Effector memory CD8-positive, alpha-beta T cell (primary cell): Measurements from ENCODE around the gene MSH2.
"Not testable (repeated sequence)": the region's sequence is repeated elsewhere in the genome, so short reads cannot be mapped to it uniquely, and the experiment has no call there.

ENCODE experiments used
- ATAC-seq: fragments of 150-1000 bp; cut with Tn5 transposase; replicated peaks from 2 replicates; pipeline ENCODE4 v1.10.0; 2021; ENCODE audit warnings: mild to moderate bottlenecking, moderate library complexity
- DNase-seq, 3 experiments: peaks; one replicate each; pipeline ENCODE4 v3.0.0; 2021
- H3K27ac Mint-ChIP-seq, 2 donors: one replicate each; pipeline ENCODE4 v1.8.0; 2022; ENCODE audit warnings: mild to moderate bottlenecking in 2 of 2, mixed read lengths in 2 of 2, moderate library complexity in 2 of 2
- H3K27me3 Mint-ChIP-seq, 2 donors: one replicate each; pipeline ENCODE4 v1.8.0; 2022; ENCODE audit warnings: mixed read lengths in 2 of 2
- H3K36me3 Mint-ChIP-seq: one replicate; pipeline ENCODE4 v1.8.0; 2022; ENCODE audit warnings: mild to moderate bottlenecking, moderate library complexity, mixed read lengths; ENCODE audit not compliant: insufficient read depth
- H3K4me1 Mint-ChIP-seq, 2 donors: one replicate each; pipeline ENCODE4 v1.8.0; 2022; ENCODE audit warnings: low read depth in 2 of 2, mixed read lengths in 2 of 2
- H3K4me3 Mint-ChIP-seq, 2 donors: one replicate each; pipeline ENCODE4 v1.8.0; 2022; ENCODE audit warnings: mild to moderate bottlenecking in 2 of 2, mixed read lengths in 2 of 2, moderate library complexity in 2 of 2
- H3K9me3 Mint-ChIP-seq, 2 donors: one replicate each; pipeline ENCODE4 v1.8.0; 2022; ENCODE audit warnings: mixed read lengths in 2 of 2

Gene MSH2

DNA sequence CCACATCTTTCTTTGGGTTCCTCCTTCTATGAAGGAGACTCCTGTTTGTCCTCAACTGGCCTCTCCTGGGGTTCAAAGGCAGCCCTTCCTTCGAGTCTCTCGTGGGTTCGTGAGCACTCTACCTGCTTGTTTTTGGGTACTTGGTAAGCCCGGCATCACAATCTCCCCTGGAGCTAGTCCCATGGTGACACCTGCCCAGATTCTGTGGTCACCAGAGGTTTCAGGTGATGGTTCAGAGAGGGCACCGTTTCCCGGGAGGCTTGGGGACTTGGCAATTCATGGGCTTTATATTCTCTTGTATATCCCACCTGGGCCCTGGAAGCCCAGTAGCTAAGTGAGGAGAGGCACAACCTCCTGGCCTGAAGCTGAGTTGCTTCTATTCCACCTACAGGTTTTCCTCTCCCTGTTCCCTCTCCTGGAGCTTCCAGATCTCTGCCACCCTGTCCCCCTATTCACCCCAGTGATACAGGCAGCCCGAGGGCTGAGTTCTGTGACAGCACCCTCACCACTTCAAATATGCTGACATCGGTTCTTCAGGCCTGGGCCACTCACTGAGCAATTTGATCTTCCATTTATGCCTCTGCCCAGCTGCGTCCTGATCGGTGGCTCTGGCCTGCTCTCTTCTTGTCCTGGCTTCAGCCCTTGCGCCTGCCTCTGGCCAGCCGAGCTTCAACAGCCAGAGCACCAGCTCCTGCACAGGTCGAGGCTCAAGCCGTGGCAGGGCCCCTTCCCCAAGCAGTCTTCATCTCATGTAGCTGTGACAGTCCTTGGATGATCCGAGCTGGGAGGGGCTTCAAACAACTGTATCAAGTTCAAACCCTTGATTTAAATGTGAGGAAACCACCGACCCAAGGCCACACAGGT is 91.5 kb downstream of the MSH2 start:
- DNase-seq (no peak), ATAC-seq (no peak)
- H3K4me3 Mint-ChIP-seq: no peak overlapping the region
- peaks cover 6 to 7% of the 10 kb centered on the region in 2 donors for H3K27me3 Mint-ChIP-seq
- H3K4me1 Mint-ChIP-seq: no peaks in the 10 kb centered on the region
- H3K27ac Mint-ChIP-seq: peak overlapping the region in 1 of 2 donors; percentile 7
- peaks cover 0 to 6% of the 10 kb centered on the region in 2 donors for H3K9me3 Mint-ChIP-seq
- peaks cover 4% of the 10 kb centered on the region for H3K36me3 Mint-ChIP-seq

DNA sequence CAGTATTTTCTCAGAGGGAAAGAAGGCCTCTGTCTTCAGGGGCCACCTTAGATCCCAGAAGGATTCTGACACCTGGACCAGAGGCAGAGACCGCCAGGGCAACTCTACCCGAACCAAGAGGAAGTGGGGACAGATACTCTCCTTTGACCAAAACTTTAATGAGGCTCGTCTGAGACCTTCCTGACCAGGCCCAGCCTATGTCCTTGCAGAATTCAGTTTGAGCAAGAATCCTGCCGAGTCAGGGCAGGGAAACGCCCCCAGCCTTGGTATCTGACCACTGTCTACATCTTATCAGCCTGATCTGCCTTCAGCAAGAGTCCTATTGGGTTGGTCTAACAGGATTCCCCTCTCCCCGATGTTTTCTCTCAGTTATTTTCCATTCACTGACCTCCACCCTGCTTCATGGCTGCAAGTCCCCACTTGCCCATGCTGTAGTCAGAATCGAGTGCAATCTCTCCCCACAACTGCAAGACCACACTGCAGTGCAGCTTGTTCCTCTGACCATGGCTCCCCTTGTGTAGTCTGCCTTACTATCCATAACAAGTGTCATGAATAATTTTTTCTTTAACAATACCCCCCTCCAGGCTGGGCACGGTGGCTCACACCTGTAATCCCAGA is 95.0 kb downstream of the MSH2 start:
- Mint-ChIP-seq H3K9me3 (peaks cover 2 to 12% of the 10 kb centered on the region in 2 donors), H3K36me3 (peaks cover 4% of the 10 kb centered on the region), H3K27me3 (peaks cover 6 to 7% of the 10 kb centered on the region in 2 donors), H3K4me3 (no peak overlapping the region), H3K27ac (no peak overlapping the region), H3K4me1 (peaks cover 2 to 9% of the 10 kb centered on the region in 2 donors)
- DNase-seq (no peak), ATAC-seq (no peak)

DNA sequence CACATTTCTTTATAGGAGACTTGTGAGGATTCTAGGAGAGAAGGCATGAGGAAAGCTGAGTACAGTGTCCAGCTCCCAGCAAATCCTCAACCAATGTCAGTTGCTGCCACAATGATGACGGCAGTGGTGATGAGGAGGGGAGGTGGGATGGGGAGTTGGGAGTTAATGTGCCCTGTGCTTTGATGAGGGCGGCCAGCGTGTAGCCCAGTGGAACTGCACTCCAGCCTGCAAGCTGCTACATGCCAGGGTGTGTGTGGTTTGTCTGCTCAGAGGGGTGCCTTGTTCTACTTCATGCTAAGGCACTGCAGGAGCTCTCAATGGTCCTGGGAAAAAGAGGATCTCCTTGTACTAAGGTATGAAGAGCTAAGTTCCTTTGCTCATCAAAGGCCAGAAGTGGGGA is 96.1 kb downstream of the MSH2 start:
- DNase-seq (no peak), ATAC-seq (no peak)
- no peak overlapping the region for H3K4me3 Mint-ChIP-seq
- peaks cover 6 to 9% of the 10 kb centered on the region in 2 donors for H3K27me3 Mint-ChIP-seq
- H3K9me3 Mint-ChIP-seq: peaks cover 2 to 6% of the 10 kb centered on the region in 2 donors
- no peak overlapping the region for H3K27ac Mint-ChIP-seq
- peaks cover 2 to 9% of the 10 kb centered on the region in 2 donors for H3K4me1 Mint-ChIP-seq
- H3K36me3 Mint-ChIP-seq: peaks cover 4% of the 10 kb centered on the region

DNA sequence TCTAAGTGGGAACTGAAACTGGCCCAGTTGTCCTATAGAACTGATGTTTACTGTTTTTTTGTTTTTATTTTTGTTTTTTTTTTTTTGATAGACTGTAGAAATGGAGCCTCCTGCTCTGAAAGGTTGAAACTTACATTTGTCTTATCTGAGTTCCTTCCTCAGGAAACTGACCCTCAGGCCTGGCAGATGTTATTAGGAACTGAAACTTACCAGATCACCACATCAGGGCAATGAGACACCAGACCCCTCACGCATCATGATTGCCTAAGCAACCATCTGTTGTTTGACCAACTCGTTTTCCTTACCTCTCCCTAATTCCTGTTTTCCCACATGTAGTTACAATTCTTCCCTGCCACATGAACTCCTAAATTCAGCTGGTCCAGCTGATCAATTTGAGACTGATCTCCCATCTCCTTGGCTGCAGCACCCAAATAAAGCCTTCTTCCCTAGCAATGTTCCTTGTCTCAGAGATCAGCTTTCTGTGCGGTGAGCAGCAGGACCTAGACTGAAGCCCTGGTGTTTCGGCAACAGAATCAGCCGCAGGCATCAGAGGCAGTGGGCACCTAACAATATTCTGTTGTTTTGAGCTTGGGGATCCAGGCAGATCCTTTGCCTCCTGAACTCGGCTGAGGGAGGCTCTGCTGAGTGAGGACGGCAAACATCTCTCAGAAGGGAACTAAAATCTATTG is 96.8 kb downstream of the MSH2 start:
- Mint-ChIP-seq H3K4me3 (no peak overlapping the region), H3K27ac (peak overlapping the region in 1 of 2 donors; percentile 32), H3K4me1 (peaks cover 2 to 9% of the 10 kb centered on the region in 2 donors), H3K27me3 (peaks cover 13% of the 10 kb centered on the region in 2 donors), H3K9me3 (peaks cover 2 to 6% of the 10 kb centered on the region in 2 donors), H3K36me3 (peaks cover 4% of the 10 kb centered on the region)
- ATAC-seq (no peak), DNase-seq (no peak)

DNA sequence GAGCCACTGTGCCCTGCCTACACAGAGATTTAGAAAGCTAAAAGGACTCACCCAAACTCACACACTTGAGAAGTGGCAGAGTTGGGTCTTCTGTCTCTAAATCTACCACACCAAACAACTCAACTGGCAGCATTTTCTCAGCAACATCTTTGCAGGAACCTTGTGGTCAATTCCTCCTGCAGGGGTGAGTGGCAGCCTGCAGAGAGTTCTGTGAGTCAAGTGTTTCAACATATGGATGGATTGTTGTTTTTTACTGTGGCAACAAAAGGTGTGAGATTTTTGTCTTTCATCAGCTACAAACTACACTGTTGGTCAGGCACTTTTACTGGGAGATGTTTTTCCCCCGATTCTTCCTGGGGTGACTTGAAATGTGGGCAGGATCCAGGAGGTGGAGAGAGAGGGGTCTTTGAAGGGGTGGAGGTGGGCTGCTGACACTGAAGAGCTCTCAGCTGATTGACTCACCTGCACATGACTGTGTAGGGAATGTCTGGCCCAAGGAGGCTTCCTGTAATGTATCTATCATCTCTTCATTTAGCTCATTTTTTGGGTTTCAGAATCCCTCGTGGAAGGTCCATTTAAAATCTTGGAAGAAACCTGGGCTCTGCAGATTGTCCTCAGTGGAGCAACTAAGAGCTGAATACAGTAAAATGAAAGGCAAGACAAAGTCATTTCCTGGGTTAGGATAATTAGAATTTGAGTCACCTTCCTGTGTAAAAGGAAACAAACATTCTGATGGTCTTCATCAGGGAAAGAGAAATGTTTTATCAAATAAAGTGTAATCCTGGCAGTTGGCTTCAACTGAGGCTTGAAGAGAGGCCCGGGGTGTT is 98.6 kb downstream of the MSH2 start:
- no peak for DNase-seq

DNA sequence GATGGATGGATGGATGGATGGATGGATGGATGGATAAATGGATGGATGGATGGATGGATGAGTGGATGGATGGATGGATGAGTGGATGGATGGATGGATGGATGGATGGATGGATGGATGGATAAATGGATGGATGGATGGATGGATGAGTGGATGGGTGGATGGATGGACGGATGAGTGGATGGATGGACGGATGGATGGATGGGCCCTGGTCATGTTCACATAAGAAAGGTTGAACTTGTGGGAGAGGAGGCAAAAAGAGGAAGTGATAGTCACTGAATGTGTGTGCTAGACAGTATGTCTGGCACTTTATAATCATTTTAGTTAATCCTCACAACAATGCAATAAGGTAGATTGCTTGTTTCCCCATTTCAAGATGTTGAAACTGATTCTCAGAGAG is 99.5 kb downstream of the MSH2 start:
- Mint-ChIP-seq H3K27me3 (peaks cover 13 to 23% of the 10 kb centered on the region in 2 donors), H3K27ac (peak overlapping the region in 1 of 2 donors; percentile 71)
- H3K4me1 Mint-ChIP-seq, H3K4me3 Mint-ChIP-seq, H3K36me3 Mint-ChIP-seq, ATAC-seq, DNase-seq, H3K9me3 Mint-ChIP-seq: not testable (repeated sequence)

More for the DNA sequence above, 98.6 kb downstream of the MSH2 start:
- Mint-ChIP-seq H3K9me3 (peaks cover 5 to 6% of the 10 kb centered on the region in 2 donors), H3K27me3 (peaks cover 13 to 14% of the 10 kb centered on the region in 2 donors), H3K36me3 (peaks cover 4% of the 10 kb centered on the region), H3K27ac (peak overlapping the region in 1 of 2 donors; percentile 71), H3K4me1 (peaks cover 2 to 9% of the 10 kb centered on the region in 2 donors), H3K4me3 (no peak overlapping the region)
- ATAC-seq: no peak

DNA sequence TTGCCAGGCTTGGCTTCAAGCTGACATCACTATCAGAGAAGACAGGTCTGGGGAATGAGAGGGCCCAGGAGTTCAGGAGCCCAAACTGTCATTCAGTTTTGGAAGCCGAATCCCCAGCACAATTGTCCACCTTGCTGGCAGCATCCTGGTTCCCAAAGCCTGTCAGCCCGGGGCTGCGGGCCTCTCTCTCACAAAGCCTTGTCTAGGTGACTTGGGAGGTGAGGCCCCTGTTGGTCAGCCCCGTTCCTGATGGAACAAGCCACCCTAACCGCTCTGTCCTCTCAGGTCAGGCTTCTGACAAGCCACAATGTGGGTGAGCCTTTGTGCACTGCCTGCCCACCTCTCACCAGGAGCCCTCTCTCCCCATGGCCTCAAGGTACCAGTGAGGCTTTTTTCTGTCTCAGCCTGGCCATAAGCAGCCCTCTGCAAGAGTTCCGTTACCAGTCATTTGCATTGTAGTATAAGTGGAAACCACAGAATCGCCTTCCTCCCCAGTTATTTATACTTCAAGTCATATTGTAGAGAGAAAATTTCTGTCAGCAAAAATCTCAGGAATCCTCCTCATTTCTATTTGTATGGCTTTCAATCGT is 100.6 kb downstream of the MSH2 start:
- peaks cover 2 to 9% of the 10 kb centered on the region in 2 donors for H3K4me1 Mint-ChIP-seq

DNA sequence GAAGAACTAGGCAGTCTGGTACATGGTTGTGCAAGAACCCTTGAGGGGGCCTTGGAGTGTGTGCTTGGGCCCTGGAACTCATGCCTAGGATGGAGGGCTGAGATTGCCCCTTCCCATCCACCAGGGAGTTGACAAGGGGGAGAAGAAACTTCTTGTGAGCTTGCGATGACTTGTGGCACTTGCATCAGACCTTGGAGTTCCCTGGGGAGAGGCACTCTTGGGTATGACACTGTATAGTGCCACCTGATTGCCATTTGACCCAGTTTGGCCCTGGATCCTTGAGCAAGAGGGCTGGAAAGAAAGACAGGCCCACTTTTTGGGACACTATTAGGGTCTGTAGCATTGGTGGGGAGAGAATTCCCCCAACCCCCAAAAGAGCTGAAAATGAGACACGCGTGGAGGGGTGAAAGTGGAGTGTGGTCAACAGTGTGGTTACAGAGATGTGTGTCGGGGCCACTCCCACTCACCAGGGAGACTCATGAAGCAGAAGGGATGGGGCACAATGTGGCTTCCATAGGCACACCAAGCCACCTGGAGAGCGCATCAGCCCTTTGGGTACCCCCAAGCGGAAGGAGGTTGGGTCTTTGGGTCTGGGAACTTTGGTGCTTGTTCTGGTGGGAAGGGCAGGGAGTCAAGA is 101.3 kb downstream of the MSH2 start:
- H3K27ac Mint-ChIP-seq: no peak overlapping the region
- H3K4me3 Mint-ChIP-seq: no peak overlapping the region
- ATAC-seq: no peak
- peaks cover 7 to 23% of the 10 kb centered on the region in 2 donors for H3K27me3 Mint-ChIP-seq
- peaks cover 5 to 6% of the 10 kb centered on the region in 2 donors for H3K9me3 Mint-ChIP-seq
- H3K4me1 Mint-ChIP-seq: peaks cover 2 to 9% of the 10 kb centered on the region in 2 donors
- DNase-seq: no peak
- H3K36me3 Mint-ChIP-seq: no peaks in the 10 kb centered on the region

More for the DNA sequence above, 100.6 kb downstream of the MSH2 start:
- Mint-ChIP-seq H3K36me3 (no peaks in the 10 kb centered on the region), H3K27ac (no peak overlapping the region), H3K27me3 (peaks cover 7 to 23% of the 10 kb centered on the region in 2 donors), H3K4me3 (no peak overlapping the region), H3K9me3 (peaks cover 5 to 6% of the 10 kb centered on the region in 2 donors)
- ATAC-seq (no peak), DNase-seq (no peak)

DNA sequence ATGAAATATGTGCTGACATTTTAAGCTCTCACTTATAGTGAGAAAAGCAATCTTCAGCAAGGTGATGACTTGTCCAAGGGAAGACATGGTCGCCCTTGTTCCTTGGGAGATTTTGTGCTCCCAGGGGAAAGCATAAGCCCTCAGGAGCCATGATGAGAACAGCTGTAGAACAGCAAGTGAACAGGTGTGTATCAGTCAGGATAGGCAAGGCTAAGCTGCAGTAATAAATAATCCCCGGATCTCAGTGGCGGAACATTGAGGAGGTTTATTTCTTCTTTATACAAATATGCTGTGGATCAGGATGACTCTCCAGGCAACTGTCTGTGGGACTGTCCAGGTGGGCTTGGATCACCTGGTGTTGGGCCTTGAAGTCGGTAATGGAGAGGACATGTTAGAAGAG is 103.1 kb downstream of the MSH2 start:
- Mint-ChIP-seq H3K4me1 (peaks cover 2 to 8% of the 10 kb centered on the region in 2 donors), H3K9me3 (peaks cover 0 to 3% of the 10 kb centered on the region in 2 donors), H3K27me3 (peaks cover 7 to 23% of the 10 kb centered on the region in 2 donors), H3K36me3 (no peaks in the 10 kb centered on the region), H3K27ac (no peak overlapping the region), H3K4me3 (no peak overlapping the region)
- ATAC-seq (no peak), DNase-seq (no peak)

DNA sequence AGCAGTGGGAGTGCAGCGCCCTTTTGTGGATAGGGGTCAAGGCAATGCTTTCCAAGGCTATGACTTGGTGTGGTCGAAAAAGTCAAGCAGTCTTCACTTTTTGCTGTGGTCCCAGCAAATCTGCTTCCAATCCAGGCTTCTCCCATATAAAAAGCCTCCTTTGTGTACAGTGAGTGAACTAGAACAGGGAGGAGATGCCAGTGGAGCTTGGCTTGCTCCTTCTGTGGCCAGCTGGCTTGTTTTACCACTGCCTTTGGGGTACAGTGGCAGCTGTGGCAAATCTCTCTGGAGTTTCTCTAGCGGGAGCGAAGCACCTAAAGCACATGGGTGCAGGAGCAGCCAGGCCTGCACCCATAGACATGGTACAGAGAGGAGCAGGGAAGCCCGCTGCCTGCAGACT is 103.5 kb downstream of the MSH2 start:
- Mint-ChIP-seq H3K27ac (no peak overlapping the region), H3K4me3 (no peak overlapping the region), H3K36me3 (no peaks in the 10 kb centered on the region), H3K4me1 (peaks cover 2 to 4% of the 10 kb centered on the region in 2 donors), H3K9me3 (peaks cover 0 to 3% of the 10 kb centered on the region in 2 donors), H3K27me3 (peaks cover 7 to 23% of the 10 kb centered on the region in 2 donors)
- no peak for ATAC-seq
- DNase-seq: no peak

DNA sequence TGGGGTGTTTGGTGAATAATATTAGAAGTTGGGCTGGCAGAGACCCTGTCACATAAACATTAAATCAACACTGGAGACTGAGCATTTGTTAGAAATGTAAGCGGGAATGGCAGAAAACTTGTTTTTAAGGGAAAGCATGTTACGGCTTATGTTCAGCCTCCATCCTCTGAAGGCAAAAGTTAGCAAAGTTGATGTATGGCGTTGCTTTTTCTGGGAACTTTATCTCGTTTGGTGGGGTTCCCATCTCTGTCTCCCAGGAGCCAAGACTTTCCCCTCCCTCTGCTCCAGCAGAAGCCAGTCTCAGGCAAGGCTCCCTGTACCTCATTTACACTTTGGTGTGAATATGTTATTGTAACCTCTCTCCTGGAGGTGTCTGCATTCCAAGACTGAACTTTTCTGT is 105.1 kb downstream of the MSH2 start:
- no peak for DNase-seq
- Mint-ChIP-seq H3K4me1 (no peaks in the 10 kb centered on the region), H3K4me3 (no peak overlapping the region), H3K9me3 (peaks cover 0 to 3% of the 10 kb centered on the region in 2 donors), H3K27me3 (peaks cover 7 to 23% of the 10 kb centered on the region in 2 donors), H3K27ac (no peak overlapping the region), H3K36me3 (no peaks in the 10 kb centered on the region)
- ATAC-seq: no peak

DNA sequence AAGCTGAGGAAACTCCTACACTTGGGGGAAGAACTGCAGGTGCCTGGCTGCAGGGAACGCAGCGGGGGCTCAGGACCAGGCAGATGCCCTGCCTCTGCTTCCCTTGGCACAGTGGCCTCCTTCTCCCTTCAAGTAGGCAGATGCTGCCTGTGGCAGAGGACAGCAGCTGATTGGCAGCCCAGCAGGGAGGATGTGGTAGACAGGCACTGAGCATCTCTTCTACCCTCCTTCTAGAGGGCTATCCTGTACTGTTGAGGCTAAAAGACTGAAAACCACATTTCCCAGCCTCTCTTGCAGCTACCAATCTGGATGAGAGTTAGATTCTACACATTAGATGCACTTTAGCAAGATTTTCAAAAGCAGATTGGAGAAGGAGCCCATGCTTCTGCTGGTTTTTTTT is 105.7 kb downstream of the MSH2 start:
- no peaks in the 10 kb centered on the region for H3K4me1 Mint-ChIP-seq
- H3K9me3 Mint-ChIP-seq: peaks cover 0 to 3% of the 10 kb centered on the region in 2 donors
- H3K27ac Mint-ChIP-seq: no peak overlapping the region
- H3K36me3 Mint-ChIP-seq: no peaks in the 10 kb centered on the region
- no peak overlapping the region for H3K4me3 Mint-ChIP-seq
- ATAC-seq (no peak), DNase-seq (no peak)
- H3K27me3 Mint-ChIP-seq: peaks cover 7 to 23% of the 10 kb centered on the region in 2 donors
